A549 (cell line): ENCODE measurements around the gene EFNA5. TPM values are rescaled to one million over a fixed set of nuclear protein-coding genes. Genes with fewer than 3 reads are reported as not detected.

ENCODE experiments used
- ATAC-seq, 2 experiments: fragments of 200-7000 bp in 1 of 2; fragments of >200 bp in 1 of 2; cut with Nextera tagmentation in 1 of 2; cut with Tn5 transposase in 1 of 2; 3 replicates each; pipeline versions ENCODE4 v1.8.0 to v1.9.1; 2018 to 2020; ENCODE audit warnings: mild to moderate bottlenecking in 1 of 2, moderate library complexity in 1 of 2
- CTCF ChIA-PET: fragments of 300-600 bp; sonication (Branson Sonifier 250); formaldehyde crosslinking; extraction: SDS; loops from one replicate; lab custom pipeline; 2021; ENCODE audit warnings: antibody characterized with exemption, inconsistent platforms; lab: Yijun Ruan, JAX
- POLR2A ChIA-PET: fragments of 350-600 bp; formaldehyde crosslinking; extraction: SDS; loops from one replicate; lab custom pipeline; 2021; ENCODE audit warnings: antibody characterized with exemption, inconsistent platforms; lab: Yijun Ruan, JAX
- DNase-seq, 2 experiments: peaks; one replicate each; pipeline versions ENCODE4 v3.0.0 to v3.0.0-alpha.2; 2011 to 2016; ENCODE audit warnings: low read depth in 1 of 2, low spot score in 1 of 2
- FAIRE-seq: peaks from 2 replicates; lab custom pipeline; 2011; peaks lifted over from hg19 to GRCh38; lab: Jason Lieb, UNC
- H3K27ac ChIP-seq, 2 experiments: fragments of >200 bp; sonication (Bioruptor Twin); formaldehyde crosslinking; 3 replicates each; pipeline ENCODE4 v1.5.1; 2016 to 2017
- H3K4me1 ChIP-seq: fragments of >200 bp; sonication (Bioruptor Twin); formaldehyde crosslinking; 3 replicates; pipeline ENCODE4 v1.6.1; 2016
- H3K4me2 ChIP-seq: fragments of >200 bp; sonication (Bioruptor Twin); formaldehyde crosslinking; 3 replicates; pipeline ENCODE4 v1.6.1; 2016
- H3K4me3 ChIP-seq: fragments of >200 bp; sonication (Bioruptor Twin); formaldehyde crosslinking; 3 replicates; pipeline ENCODE4 v1.5.1; 2016
- H3K9me3 ChIP-seq: fragments of >200 bp; sonication (Bioruptor Twin); formaldehyde crosslinking; 3 replicates; pipeline ENCODE4 v1.6.1; 2016
- CBX8 ChIP-seq: fragments of 200-600 bp; sonication (generic); IDR thresholded peaks from 2 replicates; pipeline ENCODE4 v1.6.1; 2016
- CHD2 ChIP-seq: fragments of 150-350 bp; IDR thresholded peaks from 2 replicates; pipeline ENCODE4 v1.6.1; 2014; ENCODE audit warnings: low read length; ENCODE audit not compliant: partially characterized antibody
- CHD4 ChIP-seq: fragments of 200-600 bp; sonication (generic); IDR thresholded peaks from 2 replicates; pipeline ENCODE4 v1.6.1; 2016; ENCODE audit warnings: antibody characterized with exemption, mild to moderate bottlenecking, borderline replicate concordance
- EP300 ChIP-seq, 2 experiments: fragments of >200 bp; sonication (Bioruptor Twin); formaldehyde crosslinking; IDR thresholded peaks; 2 replicates in 1 of 2; 3 replicates in 1 of 2; pipeline ENCODE4 v1.6.1; 2016 to 2017
- HEYL ChIP-seq: fragments of 250-450 bp; sonication (Bioruptor Pico); IDR thresholded peaks from 2 replicates; pipeline ENCODE4 v1.8.0; 2021; ENCODE audit warnings: mild to moderate bottlenecking, moderate library complexity
- HOXB13 ChIP-seq: fragments of 250-450 bp; sonication (Bioruptor Pico); IDR thresholded peaks from 2 replicates; pipeline ENCODE4 v1.5.0; 2020; ENCODE audit warnings: low read depth, mild to moderate bottlenecking, moderate library complexity
- HOXB5 ChIP-seq: fragments of 250-450 bp; sonication (Bioruptor Pico); IDR thresholded peaks from 2 replicates; pipeline ENCODE4 v1.5.0; 2020; ENCODE audit warnings: mild to moderate bottlenecking, moderate library complexity
- KDM1A ChIP-seq: fragments of 200-600 bp; sonication (generic); IDR thresholded peaks from 2 replicates; pipeline ENCODE4 v1.6.1; 2016; ENCODE audit warnings: low read depth, mild to moderate bottlenecking
- MAZ ChIP-seq: fragments of 150-350 bp; IDR thresholded peaks from 2 replicates; pipeline ENCODE4 v1.6.1; 2014; ENCODE audit warnings: antibody characterized with exemption, low read depth, low read length, borderline replicate concordance
- NPAS2 ChIP-seq: fragments of 250-450 bp; sonication (Bioruptor Pico); IDR thresholded peaks from 2 replicates; pipeline ENCODE4 v1.8.0; 2022; ENCODE audit warnings: mild to moderate bottlenecking, moderate library complexity, borderline replicate concordance
- POLR2A ChIP-seq: IDR thresholded peaks from 2 replicates; pipeline ENCODE4 v1.6.1; 2012; ENCODE audit warnings: mild to moderate bottlenecking, low read length
- RNF2 ChIP-seq: fragments of 200-600 bp; sonication (generic); IDR thresholded peaks from 2 replicates; pipeline ENCODE4 v1.6.1; 2016; ENCODE audit warnings: low read depth, mild to moderate bottlenecking, antibody characterized with exemption, moderate library complexity, borderline replicate concordance
- TP53 ChIP-seq: fragments of 250-450 bp; sonication (Bioruptor Pico); IDR thresholded peaks from 2 replicates; pipeline ENCODE4 v1.5.0; 2021; ENCODE audit warnings: mild to moderate bottlenecking, moderate library complexity
- ZNF302 ChIP-seq: fragments of 250-450 bp; sonication (Bioruptor Pico); IDR thresholded peaks from 2 replicates; pipeline ENCODE4 v1.9.0; 2021; ENCODE audit warnings: inconsistent platforms, mild to moderate bottlenecking, moderate library complexity
- WGBS: methylation state at CpG from one replicate; pipeline ENCODE4 v1.1.6; 2017; ENCODE audit errors: missing lambda C conversion rate; 5-methylcytosine and 5-hydroxymethylcytosine counted together
- polyA plus RNA-seq, 4 experiments: library from polyadenylated mRNA; depleted of rRNA in 3 of 4; stranded (reverse); fragments of >200 nt; fragmentation: RNase III in 1 of 4; extraction: RNeasy Plus Mini Kit Qiagen cat#74134 plus additional on column Dnase treatment in 1 of 4; gene quantifications; 2 replicates in 3 of 4; 3 replicates in 1 of 4; pipeline ENCODE4 v1.2.3, GENCODE V29; 2011 to 2017
- TF ChIP-seq, protein P1 (sequence below): fragments of 250-450 bp; sonication (Bioruptor Pico); IDR thresholded peaks from 2 replicates; pipeline ENCODE4 v1.5.0; 2021; ENCODE audit warnings: mild to moderate bottlenecking, moderate library complexity, borderline replicate concordance
- TF ChIP-seq, protein P2 (sequence below): IDR thresholded peaks from 2 replicates; pipeline ENCODE4 v1.6.1; 2012
- TF ChIP-seq, protein P3 (sequence below): fragments of >200 bp; sonication (Bioruptor Twin); formaldehyde crosslinking; IDR thresholded peaks from 3 replicates; pipeline ENCODE4 v1.5.1; 2016
- TF ChIP-seq, protein P4 (sequence below): fragments of 200-600 bp; sonication (generic); IDR thresholded peaks from 2 replicates; pipeline ENCODE4 v1.6.1; 2016; ENCODE audit warnings: antibody characterized with exemption, mild to moderate bottlenecking, moderate library complexity

The EFNA5 gene
- polyA plus RNA-seq, 2 of the 4 experiments (the other 2 are of a cell fraction) = 8.5 to 20.7 TPM

DNA sequence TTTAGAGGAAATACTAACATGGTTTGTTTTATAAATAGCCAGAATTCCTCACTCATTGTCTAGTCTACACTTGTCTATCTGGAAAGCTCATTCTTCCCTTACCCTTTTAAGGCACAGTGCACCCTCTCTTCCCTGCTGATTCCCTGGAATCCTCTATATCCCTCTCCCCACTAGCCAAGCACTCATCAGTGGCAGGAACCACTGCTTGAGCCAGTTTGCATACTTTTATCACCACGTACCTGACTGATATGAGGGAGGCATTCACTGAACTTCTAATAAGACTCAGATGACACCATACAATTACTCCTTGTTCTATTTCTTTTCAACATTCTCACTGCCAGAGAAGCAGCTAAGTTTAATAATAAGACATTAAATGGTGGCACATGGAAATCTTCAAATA lies 134.9 kb downstream of the EFNA5 start:
- Histone ChIP-seq H3K4me3 (no peak overlapping the region), H3K9me3 (no peaks in the 10 kb centered on the region), H3K4me1 (peaks cover 50% of the 10 kb centered on the region), H3K27ac (peak overlapping the region in 1 of 2 experiments; percentile 8; a peak in 1 of 6 replicates), H3K4me2 (no peak overlapping the region)
- ChIA-PET CTCF (interaction anchor here (2.1 to 2.2 kb wide), 2 partner anchors 8 to 36 kb away, joined by 4 to 6 read pairs; no protein-coding TSS in a partner anchor), POLR2A (no interaction called here)
- FAIRE-seq (no peak), ATAC-seq (no peak), DNase-seq (no peak)
- TF ChIP-seq, protein P1, sequence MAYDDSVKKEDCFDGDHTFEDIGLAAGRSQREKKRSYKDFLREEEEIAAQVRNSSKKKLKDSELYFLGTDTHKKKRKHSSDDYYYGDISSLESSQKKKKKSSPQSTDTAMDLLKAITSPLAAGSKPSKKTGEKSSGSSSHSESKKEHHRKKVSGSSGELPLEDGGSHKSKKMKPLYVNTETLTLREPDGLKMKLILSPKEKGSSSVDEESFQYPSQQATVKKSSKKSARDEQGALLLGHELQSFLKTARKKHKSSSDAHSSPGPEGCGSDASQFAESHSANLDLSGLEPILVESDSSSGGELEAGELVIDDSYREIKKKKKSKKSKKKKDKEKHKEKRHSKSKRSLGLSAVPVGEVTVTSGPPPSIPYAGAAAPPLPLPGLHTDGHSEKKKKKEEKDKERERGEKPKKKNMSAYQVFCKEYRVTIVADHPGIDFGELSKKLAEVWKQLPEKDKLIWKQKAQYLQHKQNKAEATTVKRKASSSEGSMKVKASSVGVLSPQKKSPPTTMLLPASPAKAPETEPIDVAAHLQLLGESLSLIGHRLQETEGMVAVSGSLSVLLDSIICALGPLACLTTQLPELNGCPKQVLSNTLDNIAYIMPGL (CRISPR knock-in tag) = no peak
- TF ChIP-seq, protein P2, sequence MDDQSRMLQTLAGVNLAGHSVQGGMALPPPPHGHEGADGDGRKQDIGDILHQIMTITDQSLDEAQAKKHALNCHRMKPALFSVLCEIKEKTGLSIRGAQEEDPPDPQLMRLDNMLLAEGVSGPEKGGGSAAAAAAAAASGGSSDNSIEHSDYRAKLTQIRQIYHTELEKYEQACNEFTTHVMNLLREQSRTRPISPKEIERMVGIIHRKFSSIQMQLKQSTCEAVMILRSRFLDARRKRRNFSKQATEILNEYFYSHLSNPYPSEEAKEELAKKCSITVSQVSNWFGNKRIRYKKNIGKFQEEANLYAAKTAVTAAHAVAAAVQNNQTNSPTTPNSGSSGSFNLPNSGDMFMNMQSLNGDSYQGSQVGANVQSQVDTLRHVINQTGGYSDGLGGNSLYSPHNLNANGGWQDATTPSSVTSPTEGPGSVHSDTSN = no peak
- TF ChIP-seq, protein P3, sequence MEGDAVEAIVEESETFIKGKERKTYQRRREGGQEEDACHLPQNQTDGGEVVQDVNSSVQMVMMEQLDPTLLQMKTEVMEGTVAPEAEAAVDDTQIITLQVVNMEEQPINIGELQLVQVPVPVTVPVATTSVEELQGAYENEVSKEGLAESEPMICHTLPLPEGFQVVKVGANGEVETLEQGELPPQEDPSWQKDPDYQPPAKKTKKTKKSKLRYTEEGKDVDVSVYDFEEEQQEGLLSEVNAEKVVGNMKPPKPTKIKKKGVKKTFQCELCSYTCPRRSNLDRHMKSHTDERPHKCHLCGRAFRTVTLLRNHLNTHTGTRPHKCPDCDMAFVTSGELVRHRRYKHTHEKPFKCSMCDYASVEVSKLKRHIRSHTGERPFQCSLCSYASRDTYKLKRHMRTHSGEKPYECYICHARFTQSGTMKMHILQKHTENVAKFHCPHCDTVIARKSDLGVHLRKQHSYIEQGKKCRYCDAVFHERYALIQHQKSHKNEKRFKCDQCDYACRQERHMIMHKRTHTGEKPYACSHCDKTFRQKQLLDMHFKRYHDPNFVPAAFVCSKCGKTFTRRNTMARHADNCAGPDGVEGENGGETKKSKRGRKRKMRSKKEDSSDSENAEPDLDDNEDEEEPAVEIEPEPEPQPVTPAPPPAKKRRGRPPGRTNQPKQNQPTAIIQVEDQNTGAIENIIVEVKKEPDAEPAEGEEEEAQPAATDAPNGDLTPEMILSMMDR = no peak
- TF ChIP-seq, protein P4, sequence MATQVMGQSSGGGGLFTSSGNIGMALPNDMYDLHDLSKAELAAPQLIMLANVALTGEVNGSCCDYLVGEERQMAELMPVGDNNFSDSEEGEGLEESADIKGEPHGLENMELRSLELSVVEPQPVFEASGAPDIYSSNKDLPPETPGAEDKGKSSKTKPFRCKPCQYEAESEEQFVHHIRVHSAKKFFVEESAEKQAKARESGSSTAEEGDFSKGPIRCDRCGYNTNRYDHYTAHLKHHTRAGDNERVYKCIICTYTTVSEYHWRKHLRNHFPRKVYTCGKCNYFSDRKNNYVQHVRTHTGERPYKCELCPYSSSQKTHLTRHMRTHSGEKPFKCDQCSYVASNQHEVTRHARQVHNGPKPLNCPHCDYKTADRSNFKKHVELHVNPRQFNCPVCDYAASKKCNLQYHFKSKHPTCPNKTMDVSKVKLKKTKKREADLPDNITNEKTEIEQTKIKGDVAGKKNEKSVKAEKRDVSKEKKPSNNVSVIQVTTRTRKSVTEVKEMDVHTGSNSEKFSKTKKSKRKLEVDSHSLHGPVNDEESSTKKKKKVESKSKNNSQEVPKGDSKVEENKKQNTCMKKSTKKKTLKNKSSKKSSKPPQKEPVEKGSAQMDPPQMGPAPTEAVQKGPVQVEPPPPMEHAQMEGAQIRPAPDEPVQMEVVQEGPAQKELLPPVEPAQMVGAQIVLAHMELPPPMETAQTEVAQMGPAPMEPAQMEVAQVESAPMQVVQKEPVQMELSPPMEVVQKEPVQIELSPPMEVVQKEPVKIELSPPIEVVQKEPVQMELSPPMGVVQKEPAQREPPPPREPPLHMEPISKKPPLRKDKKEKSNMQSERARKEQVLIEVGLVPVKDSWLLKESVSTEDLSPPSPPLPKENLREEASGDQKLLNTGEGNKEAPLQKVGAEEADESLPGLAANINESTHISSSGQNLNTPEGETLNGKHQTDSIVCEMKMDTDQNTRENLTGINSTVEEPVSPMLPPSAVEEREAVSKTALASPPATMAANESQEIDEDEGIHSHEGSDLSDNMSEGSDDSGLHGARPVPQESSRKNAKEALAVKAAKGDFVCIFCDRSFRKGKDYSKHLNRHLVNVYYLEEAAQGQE = no peak
- TF ChIP-seq ZNF302 (CRISPR knock-in tag) (no peak), CHD4 (no peak), CHD2 (no peak), EP300 (IDR thresholded peaks at IDR 0.05) (no peak), POLR2A (no peak), HEYL (CRISPR knock-in tag) (no peak), KDM1A (no peak), HOXB5 (CRISPR knock-in tag) (no peak), MAZ (no peak), NPAS2 (CRISPR knock-in tag) (no peak), HOXB13 (CRISPR knock-in tag) (no peak), CBX8 (no peak), TP53 (CRISPR knock-in tag) (no peak), RNF2 (no peak)
- 72% methylated on average over 1 of the region's 1 CpG for WGBS
